GM15510 (cell line): Measurements from ENCODE around the gene XRN2.

Source experiments
- POLR2A ChIP-seq: IDR thresholded peaks from 3 replicates; pipeline ENCODE4 v1.6.1; 2011; ENCODE audit warnings: borderline replicate concordance; ENCODE audit not compliant: insufficient read length; ENCODE audit errors: extremely low read depth

Gene XRN2

DNA sequence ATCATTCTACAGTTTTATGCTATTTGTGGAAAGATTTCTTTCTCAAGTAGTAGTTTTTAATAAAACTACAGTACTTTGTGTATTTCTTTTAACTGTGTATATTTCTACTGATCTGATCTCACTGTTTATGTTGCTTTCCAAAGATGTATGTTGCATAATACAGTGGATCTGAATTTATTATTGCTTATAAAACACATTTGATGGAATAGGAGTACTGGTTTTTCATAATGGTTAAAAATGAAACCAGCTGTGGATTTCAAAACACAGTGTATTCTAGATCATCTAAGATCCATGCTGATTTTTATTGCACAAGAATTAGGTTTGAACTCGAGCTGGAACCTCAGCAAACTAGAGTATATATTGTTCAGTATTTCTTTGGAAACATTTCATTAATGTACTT lies 86.2 kb downstream of the XRN2 start:
- TF ChIP-seq POLR2A: no peak

- no peak for TF ChIP-seq POLR2A
Observed at GRCh38 chr20:21390768-21391167, 87.6 kb downstream of the XRN2 start.

DNA sequence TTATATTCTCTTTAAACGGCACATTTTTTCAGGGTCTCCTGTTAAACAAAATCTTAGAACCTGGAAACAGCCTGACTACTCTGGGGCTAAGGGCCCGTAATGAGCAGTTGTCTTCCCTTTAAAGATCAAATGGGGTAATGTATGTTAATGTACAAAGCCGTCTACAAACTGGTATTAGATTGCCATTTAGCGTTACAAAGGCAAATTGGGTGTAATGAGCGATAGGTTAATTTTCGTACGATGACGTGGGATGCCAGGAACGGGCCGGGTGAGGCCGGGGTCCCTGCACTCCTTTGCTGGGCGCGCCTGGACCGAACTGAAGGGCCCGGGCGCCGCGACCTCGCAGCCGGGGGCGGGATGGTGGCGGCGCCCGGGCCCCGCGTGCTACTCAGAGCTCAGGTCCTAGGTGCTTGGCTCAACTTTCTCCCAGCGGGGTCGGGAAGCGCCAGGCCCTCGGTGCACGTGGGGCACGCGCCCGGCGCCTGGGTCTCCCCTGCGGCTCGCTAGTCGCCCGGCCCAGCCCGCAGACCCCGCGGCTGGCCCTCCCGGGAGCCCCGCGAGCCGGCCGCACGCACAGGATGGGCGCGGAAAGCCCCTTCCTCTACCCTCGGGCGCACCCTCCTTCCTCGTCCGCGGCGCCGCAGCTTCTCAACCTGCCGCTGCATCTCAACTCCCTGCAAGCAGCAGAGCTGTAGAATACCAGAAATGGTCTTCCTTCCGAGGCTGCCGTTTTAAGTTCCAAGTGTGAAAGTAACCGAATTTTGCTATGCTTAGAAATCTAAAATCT lies 88.2 kb downstream of the XRN2 start:
- TF ChIP-seq POLR2A: no peak

- no peak for TF ChIP-seq POLR2A
Observed at GRCh38 chr20:21391972-21392352, 88.8 kb downstream of the XRN2 start.

- no peak for TF ChIP-seq POLR2A
Observed at GRCh38 chr20:21393166-21393565, 90.0 kb downstream of the XRN2 start.

DNA sequence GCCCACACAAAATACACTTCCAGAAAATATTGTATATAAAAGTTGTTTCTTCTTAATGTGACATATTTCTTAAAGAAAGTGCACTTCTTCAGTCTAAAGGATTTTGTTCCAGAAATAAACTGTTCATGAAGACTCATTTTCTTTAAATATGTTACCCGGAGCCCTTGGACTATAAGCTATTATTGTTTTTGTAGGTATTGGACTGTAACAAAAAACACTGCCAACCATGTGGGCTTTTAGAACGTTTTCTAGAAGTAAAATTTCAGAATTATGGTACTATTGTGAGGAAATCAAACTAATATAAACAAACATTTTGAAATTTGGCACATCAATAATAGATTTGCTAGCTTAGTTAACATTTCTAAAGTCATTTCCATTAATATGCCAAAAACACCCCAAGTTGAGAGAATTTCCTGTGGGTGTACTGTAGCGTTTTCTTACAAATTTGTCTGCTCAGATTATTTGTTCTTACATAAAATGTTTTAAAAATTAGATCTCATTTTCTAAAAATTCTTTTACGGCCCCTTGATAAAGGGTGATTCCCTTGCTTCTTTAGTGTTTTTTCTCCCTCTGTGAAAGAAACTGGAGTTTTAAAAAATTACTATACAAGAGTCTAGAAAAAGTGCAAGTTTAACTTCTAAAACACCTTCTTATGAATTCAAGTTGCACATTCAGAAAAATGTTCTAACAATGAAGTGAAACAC lies 90.8 kb downstream of the XRN2 start:
- no peak for TF ChIP-seq POLR2A

DNA sequence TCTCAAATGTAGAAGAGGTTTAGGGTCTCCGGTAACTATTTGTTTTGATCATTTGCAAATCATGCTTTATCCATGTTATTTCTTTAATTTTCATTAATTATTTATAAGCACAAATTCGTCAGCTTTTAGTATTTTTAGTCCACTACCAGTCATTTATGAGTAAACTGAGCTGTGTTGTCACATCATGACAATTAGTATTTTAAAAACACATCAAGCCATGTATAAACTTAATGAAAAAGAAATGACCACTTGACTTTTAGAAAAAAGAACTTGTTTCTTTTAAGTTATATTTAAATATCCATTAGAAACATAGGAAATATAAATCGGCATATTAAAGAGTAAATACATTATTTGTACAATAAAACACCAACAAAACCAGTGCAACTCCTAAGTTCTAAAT lies 91.4 kb downstream of the XRN2 start:
- TF ChIP-seq POLR2A: no peak

DNA sequence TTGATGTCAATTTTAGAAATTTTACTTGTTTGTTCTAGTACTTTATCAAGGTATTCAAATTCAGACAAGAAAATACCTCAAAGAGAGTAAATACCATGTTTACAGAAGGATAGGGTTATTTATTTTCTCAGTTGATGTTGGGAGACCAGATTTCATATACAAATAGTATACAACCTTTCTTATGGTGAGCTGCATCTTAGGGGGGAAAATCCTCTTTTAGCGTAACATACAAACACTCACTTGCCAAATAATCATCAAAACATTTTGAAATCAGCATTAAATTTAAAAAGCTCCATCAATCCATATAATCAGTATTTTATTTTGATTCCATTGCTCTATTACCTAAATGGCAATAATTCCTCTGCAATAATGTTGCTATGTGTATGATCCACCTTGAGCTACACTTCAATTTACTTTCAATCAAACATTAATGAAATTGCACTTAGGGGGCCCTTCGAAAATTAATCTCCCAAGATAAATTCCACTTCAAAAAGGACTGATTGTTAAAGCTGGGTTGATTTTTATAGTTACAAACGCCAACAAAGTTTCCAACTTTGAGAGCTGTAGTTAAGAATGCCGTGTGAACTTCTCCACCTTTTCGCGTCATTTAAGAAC lies 92.0 kb downstream of the XRN2 start:
- TF ChIP-seq POLR2A: no peak

GRCh38 chr20:21395666-21396598 lies 92.8 kb downstream of the XRN2 start:
- no peak for TF ChIP-seq POLR2A

- no peak for TF ChIP-seq POLR2A
Observed at GRCh38 chr20:21396599-21397340, 93.6 kb downstream of the XRN2 start.

DNA sequence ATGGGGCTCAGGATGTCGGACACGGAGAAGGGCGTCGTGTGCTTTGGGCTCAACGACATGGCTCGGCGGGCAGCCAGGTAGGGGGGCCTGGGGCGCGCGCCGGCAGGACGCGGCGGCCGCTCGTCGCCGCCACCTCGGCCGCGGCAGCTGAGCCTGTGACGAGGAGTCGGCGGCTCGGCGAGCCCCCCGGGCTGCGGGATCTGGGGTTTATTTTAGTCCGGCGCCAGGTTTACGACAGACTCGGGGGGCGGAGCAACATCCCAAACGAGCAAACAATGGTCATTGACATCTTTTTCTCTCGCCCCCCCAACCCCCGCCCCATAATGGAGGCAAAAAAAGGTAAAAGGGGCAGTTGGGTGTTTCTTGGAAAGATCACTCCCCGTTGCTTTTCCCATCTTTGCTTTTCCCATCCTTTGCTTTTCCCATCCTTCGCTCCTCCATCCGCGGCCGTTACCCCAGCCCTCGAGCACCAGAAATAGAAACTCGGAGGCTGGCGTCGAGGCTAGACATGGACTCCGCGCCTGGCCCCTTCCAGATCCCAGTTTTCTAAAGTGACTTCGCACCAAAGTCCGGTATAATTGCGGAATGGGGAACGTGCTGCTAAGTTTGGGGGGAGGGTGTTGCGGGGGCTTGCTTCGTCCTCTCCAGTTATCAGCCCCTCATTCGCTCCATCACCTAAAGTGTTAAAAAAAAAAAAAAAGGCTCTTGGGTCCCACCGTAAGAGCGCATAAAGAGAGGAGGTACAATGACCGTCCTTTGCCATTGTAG lies 94.4 kb downstream of the XRN2 start, which contains the start of gene NKX2-4:
Gene NKX2-4 (minus strand): TSS at position 186 of the 768 bp plus-strand sequence. CDS start 127 bp downstream, at position 59.
- TF ChIP-seq POLR2A: no peak

- no peak for TF ChIP-seq POLR2A
Observed at GRCh38 chr20:21398109-21399004, 95.2 kb downstream of the XRN2 start.

- TF ChIP-seq POLR2A: no peak
Observed at GRCh38 chr20:21399005-21399475, 95.9 kb downstream of the XRN2 start.

GRCh38 chr20:21411725-21412124 lies 108.6 kb downstream of the XRN2 start:
- TF ChIP-seq POLR2A: no peak
